Loucy (cell line): ENCODE data around the gene CD72.

Experiments
- CTCF ChIP-seq: fragments of 200-600 bp; sonication (generic); conservative IDR thresholded peaks from 2 replicates; pipeline ENCODE4 v1.5.1; 2014; ENCODE audit warnings: mild to moderate bottlenecking, antibody characterized with exemption, low read length
- EZH2phosphoT487 ChIP-seq: fragments of 200-600 bp; IDR thresholded peaks from 2 replicates; pipeline ENCODE4 v1.6.1; 2018; ENCODE audit warnings: antibody characterized with exemption, mild to moderate bottlenecking, moderate library complexity, borderline replicate concordance

- TF ChIP-seq CTCF = no peak
- no peak for TF ChIP-seq EZH2phosphoT487
Observed at GRCh38 chr9:35639631-35640030, 21.4 kb upstream of the CD72 start.
